ENCODE measurements around the gene SYTL3.

DNA sequence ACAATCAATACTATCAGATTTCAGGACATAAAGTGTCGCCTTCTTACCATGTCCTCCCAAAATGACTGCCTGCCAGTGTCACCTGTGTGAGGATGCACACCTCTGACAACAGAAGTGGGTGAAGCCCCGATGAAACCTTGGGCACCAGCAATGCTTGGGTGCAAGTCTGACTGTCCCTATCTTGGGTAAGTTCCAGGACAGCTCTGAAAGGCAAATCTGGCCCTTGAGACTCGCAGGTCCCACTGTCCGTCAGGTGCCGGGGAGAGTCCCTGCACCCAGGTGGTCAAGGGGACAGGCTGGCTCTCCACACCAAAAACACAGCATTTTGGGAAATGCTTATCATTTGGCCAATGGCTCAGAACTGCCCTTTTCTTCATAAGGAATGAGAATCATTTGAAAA lies 126.0 kb downstream of the SYTL3 start:
- no peak for TF ChIP-seq POLR2A (IDR thresholded peaks at IDR 0.05)
- TF ChIP-seq, protein P1, sequence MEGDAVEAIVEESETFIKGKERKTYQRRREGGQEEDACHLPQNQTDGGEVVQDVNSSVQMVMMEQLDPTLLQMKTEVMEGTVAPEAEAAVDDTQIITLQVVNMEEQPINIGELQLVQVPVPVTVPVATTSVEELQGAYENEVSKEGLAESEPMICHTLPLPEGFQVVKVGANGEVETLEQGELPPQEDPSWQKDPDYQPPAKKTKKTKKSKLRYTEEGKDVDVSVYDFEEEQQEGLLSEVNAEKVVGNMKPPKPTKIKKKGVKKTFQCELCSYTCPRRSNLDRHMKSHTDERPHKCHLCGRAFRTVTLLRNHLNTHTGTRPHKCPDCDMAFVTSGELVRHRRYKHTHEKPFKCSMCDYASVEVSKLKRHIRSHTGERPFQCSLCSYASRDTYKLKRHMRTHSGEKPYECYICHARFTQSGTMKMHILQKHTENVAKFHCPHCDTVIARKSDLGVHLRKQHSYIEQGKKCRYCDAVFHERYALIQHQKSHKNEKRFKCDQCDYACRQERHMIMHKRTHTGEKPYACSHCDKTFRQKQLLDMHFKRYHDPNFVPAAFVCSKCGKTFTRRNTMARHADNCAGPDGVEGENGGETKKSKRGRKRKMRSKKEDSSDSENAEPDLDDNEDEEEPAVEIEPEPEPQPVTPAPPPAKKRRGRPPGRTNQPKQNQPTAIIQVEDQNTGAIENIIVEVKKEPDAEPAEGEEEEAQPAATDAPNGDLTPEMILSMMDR (IDR thresholded peaks at IDR 0.05) = no peak

All from Peyer's patch (tissue), 4 donors.